ENCODE results near the gene ETS1.

Gene ETS1

DNA sequence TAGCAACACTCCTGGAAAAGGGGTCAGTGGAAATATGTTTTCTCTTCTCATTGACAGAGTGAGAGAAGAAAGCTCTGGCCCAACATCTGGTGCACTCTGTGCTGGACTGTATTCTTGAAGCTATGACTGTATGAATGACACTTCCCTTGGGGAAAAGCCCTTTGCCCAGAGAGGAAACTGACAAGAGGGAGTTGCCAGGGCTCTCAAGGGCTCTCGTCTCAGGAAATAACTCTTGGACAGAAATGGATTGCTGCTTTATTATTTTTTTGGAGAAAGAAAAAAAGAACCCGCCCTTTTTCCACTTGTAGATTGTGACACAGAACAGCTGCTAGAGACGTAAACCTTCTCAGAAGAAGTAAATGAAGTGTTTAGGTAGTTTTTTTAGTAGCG is 11.4 kb downstream of the ETS1 start:
- DNase-seq (ENCODE audit: insufficient read length, low spot score) (no peak), FAIRE-seq (no peak)
- TF ChIP-seq, protein P1, sequence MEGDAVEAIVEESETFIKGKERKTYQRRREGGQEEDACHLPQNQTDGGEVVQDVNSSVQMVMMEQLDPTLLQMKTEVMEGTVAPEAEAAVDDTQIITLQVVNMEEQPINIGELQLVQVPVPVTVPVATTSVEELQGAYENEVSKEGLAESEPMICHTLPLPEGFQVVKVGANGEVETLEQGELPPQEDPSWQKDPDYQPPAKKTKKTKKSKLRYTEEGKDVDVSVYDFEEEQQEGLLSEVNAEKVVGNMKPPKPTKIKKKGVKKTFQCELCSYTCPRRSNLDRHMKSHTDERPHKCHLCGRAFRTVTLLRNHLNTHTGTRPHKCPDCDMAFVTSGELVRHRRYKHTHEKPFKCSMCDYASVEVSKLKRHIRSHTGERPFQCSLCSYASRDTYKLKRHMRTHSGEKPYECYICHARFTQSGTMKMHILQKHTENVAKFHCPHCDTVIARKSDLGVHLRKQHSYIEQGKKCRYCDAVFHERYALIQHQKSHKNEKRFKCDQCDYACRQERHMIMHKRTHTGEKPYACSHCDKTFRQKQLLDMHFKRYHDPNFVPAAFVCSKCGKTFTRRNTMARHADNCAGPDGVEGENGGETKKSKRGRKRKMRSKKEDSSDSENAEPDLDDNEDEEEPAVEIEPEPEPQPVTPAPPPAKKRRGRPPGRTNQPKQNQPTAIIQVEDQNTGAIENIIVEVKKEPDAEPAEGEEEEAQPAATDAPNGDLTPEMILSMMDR (IDR thresholded peaks at IDR 0.05; ENCODE audit: insufficient read depth, missing control alignments), result no peak

DNA sequence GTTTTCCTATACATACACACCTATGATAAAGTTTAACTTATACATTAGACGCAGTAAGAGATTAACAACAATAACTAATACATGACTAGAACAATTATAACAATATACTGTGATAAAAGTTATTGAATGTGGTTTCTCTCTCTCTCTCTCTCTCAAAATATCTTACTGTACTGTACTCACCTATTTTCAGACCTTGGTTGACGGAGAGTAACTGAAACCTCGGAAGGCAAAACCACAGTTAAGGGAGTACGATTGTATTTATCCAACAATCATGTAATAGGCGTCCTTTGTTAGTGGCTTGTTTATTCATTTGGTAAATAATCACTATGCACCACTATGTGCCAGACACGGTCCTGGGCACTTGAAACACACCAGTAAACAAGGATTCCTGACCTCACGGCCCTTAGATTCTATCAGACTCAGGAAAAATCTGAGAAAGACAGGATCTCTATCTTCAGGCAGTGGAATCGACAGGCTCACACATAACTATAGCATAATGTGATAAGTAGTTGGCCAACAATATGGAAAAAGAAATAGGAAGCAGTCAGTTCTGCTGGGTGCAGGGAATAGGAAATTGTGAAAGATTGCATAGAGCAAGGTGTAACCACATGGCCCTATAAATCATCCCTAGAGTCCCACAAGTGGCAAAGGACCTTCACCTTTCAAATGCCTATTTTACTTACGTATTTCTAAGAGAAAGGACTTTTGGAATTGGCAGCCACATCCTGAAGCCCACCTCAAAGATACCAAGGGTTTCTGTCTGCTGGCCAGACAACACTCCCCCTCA is 12.0 kb downstream of the ETS1 start:
- FAIRE-seq (no peak), DNase-seq (ENCODE audit: insufficient read length, low spot score) (no peak)
- TF ChIP-seq, protein P1 (IDR thresholded peaks at IDR 0.05; ENCODE audit: insufficient read depth, missing control alignments), result no peak

DNA sequence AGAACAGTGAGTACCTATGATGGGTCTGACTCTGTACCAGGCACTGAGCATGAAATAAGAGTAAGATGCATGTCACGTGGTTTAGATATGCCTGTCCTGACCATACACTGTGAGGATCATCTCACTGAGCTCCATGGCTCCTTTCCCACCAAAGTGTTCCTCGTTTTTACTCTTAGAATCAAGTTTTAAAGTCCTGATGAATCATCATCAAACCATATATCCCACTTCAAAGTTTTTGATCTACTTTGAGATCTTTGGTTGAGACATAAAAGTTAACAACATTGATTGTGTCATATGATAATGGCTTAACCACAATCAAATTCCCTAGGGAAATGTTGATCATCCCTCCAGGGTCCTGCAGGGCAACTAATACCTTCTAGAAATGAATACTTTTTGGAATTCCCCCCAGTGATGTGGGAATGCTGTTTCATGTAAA is 12.8 kb downstream of the ETS1 start:
- DNase-seq (ENCODE audit: insufficient read length, low spot score), result no peak
- TF ChIP-seq, protein P1 (IDR thresholded peaks at IDR 0.05; ENCODE audit: insufficient read depth, missing control alignments), result no peak
- no peak for FAIRE-seq

DNA sequence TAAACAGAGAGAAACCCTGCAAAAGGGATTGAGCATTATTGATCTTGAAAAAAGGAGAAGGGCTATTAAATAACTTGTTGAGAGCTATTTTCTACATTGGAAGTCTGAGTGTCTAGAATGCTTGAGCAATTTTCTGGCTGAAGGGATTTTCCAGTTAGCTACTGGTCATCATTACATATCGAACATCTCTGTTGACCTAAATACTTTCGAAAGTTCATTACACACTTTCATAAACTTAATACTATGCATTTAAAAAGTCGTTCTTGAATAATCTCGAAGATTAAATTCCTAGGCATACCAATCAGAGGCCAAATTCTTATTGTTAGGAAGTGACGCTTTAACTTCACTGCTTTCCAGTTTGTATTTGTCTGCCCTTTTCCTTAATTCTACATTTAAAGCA is 13.7 kb downstream of the ETS1 start:
- TF ChIP-seq, protein P1 (IDR thresholded peaks at IDR 0.05; ENCODE audit: insufficient read depth, missing control alignments), result no peak
- no peak for FAIRE-seq
- DNase-seq (ENCODE audit: insufficient read length, low spot score), result no peak

DNA sequence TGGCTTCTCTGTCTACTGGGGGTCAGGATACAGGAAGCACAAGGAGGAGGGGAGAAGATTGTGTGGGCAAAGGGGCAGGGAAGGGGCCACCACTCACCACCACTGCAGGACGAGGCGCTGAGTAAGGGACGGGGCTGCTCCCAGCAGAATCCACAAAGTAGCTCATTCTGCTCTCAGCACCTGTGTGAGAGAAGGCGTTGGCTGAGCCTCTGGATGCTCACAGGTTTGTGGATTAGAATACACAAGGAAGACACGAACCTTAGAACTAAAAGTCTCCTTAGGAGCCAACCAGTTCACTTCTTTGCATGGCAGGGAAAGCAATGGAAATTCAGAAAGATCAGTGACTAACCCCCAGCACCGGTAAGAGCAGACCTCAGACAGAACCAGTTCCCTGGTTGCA is 14.4 kb downstream of the ETS1 start:
- DNase-seq (ENCODE audit: insufficient read length, low spot score), result no peak
- TF ChIP-seq, protein P1 (IDR thresholded peaks at IDR 0.05; ENCODE audit: insufficient read depth, missing control alignments), result no peak
- FAIRE-seq, result no peak

DNA sequence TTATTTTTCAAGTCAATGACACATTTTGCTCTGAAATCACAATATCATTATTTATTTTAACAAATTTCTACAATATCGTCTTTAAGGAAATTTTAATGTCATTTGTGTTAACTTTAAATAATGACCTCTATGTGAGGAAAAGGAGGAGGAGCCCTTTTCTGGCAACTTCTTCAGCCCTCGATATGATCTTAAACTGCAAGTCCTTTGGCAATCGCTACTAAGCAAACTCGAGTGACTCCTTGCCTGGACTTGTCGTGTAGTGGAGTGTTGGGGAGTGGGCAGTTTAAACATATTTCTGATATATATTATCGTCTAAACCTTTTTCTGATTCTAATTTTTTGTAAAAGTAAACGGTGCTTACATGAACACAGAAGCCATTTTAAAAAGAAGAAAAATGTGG is 16.7 kb downstream of the ETS1 start:
- TF ChIP-seq, protein P1 (IDR thresholded peaks at IDR 0.05; ENCODE audit: insufficient read depth, missing control alignments), result no peak
- DNase-seq (ENCODE audit: insufficient read length, low spot score), result no peak
- no peak for FAIRE-seq

DNA sequence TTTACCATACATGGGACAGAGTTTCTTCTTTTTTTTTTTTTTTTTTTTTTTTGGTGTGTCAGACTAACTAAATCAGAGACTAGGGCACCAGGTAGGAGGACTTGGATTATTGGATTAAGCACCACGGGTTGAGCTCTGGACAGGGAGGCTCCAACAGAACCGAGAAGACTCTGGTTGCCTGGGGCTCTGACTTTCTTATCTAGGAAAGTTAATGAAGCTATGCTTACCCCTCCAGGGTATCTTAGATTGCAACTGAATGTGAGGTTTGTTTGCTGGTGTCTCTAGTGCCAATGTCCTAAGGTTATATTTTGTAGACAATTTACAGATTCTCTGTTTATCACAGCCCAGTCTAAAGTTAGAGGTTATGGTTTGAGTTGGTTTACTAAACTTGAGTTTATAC is 18.1 kb downstream of the ETS1 start:
- TF ChIP-seq, protein P1 (IDR thresholded peaks at IDR 0.05; ENCODE audit: insufficient read depth, missing control alignments), result no peak
- no peak for FAIRE-seq
- no peak for DNase-seq (ENCODE audit: insufficient read length, low spot score)
